ENCODE measurements around the gene MT1F. TPM values are rescaled to one million over a fixed set of nuclear protein-coding genes. Genes with fewer than 3 reads are reported as not detected.
A peak's percentile ranks its signal among the peaks of the same experiment; 100 is the strongest.

The MT1F gene
- total and polyA plus RNA-seq, 9 of the 15 experiments (the other 6 are each of a cell fraction or from before 2014, with no cell fraction given): 0.18 to 0.68 (median 0.29) TPM; not detected in 5

DNA sequence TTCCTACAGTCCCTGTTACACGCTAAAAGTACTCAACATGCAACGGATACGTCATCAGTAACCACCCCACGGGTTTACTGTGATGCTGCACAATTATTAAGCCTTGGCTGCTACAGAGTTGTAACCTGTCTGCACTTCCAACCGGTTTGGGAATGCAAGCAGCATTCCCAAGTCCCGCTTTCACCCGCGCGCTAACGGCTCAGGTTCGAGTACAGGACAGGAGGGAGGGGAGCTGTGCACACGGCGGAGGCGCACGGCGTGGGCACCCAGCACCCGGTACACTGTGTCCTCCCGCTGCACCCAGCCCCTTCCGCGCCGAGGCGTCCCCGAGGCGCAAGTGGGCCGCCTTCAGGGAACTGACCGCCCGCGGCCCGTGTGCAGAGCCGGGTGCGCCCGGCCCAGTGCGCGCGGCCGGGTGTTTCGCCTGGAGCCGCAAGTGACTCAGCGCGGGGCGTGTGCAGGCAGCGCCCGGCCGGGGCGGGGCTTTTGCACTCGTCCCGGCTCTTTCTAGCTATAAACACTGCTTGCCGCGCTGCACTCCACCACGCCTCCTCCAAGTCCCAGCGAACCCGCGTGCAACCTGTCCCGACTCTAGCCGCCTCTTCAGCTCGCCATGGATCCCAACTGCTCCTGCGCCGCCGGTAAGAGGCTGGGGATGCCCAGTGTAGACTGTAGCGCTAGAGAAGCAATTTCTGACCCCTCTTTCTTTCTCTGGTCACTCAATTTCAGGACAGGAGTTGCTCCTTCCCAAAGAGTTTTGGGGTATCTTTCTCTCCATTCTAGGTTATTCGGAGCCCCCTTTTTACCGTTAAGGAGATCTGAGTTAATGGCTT lies 49.5 kb upstream of the MT1F start, which contains the start of gene MT2A (continued):
- TF ChIP-seq, protein P1, sequence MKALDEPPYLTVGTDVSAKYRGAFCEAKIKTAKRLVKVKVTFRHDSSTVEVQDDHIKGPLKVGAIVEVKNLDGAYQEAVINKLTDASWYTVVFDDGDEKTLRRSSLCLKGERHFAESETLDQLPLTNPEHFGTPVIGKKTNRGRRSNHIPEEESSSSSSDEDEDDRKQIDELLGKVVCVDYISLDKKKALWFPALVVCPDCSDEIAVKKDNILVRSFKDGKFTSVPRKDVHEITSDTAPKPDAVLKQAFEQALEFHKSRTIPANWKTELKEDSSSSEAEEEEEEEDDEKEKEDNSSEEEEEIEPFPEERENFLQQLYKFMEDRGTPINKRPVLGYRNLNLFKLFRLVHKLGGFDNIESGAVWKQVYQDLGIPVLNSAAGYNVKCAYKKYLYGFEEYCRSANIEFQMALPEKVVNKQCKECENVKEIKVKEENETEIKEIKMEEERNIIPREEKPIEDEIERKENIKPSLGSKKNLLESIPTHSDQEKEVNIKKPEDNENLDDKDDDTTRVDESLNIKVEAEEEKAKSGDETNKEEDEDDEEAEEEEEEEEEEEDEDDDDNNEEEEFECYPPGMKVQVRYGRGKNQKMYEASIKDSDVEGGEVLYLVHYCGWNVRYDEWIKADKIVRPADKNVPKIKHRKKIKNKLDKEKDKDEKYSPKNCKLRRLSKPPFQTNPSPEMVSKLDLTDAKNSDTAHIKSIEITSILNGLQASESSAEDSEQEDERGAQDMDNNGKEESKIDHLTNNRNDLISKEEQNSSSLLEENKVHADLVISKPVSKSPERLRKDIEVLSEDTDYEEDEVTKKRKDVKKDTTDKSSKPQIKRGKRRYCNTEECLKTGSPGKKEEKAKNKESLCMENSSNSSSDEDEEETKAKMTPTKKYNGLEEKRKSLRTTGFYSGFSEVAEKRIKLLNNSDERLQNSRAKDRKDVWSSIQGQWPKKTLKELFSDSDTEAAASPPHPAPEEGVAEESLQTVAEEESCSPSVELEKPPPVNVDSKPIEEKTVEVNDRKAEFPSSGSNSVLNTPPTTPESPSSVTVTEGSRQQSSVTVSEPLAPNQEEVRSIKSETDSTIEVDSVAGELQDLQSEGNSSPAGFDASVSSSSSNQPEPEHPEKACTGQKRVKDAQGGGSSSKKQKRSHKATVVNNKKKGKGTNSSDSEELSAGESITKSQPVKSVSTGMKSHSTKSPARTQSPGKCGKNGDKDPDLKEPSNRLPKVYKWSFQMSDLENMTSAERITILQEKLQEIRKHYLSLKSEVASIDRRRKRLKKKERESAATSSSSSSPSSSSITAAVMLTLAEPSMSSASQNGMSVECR (CRISPR knock-in tag; IDR thresholded peaks at IDR 0.05): no peak
- TF ChIP-seq ZEB2 (IDR thresholded peaks at IDR 0.05) (no peak), DIDO1 (tag; IDR thresholded peaks at IDR 0.05; ENCODE audit: low read depth) (no peak), ETS2 (tag; IDR thresholded peaks at IDR 0.05; ENCODE audit: borderline replicate concordance, poor library complexity, severe bottlenecking) (no peak), NELFE (IDR thresholded peaks at IDR 0.05; ENCODE audit: insufficient read depth, insufficient read length) (no peak), ATF4 (CRISPR knock-in tag; IDR thresholded peaks at IDR 0.05) (no peak; the same call in 1 of the 2 replicates), ZNF764 (CRISPR knock-in tag; IDR thresholded peaks at IDR 0.05; ENCODE audit: low read depth) (no peak), PCBP1 (IDR thresholded peaks at IDR 0.05; ENCODE audit: low read depth, low read length, poor library complexity, severe bottlenecking) (no peak), CREBBP (IDR thresholded peaks at IDR 0.05; ENCODE audit: low read depth, low read length) (no peak), HMGN3 (IDR thresholded peaks at IDR 0.05; ENCODE audit: borderline replicate concordance, extremely low read depth, insufficient read length, low read depth, low read length) (peak; percentile 94)
- TF ChIP-seq, protein P2, sequence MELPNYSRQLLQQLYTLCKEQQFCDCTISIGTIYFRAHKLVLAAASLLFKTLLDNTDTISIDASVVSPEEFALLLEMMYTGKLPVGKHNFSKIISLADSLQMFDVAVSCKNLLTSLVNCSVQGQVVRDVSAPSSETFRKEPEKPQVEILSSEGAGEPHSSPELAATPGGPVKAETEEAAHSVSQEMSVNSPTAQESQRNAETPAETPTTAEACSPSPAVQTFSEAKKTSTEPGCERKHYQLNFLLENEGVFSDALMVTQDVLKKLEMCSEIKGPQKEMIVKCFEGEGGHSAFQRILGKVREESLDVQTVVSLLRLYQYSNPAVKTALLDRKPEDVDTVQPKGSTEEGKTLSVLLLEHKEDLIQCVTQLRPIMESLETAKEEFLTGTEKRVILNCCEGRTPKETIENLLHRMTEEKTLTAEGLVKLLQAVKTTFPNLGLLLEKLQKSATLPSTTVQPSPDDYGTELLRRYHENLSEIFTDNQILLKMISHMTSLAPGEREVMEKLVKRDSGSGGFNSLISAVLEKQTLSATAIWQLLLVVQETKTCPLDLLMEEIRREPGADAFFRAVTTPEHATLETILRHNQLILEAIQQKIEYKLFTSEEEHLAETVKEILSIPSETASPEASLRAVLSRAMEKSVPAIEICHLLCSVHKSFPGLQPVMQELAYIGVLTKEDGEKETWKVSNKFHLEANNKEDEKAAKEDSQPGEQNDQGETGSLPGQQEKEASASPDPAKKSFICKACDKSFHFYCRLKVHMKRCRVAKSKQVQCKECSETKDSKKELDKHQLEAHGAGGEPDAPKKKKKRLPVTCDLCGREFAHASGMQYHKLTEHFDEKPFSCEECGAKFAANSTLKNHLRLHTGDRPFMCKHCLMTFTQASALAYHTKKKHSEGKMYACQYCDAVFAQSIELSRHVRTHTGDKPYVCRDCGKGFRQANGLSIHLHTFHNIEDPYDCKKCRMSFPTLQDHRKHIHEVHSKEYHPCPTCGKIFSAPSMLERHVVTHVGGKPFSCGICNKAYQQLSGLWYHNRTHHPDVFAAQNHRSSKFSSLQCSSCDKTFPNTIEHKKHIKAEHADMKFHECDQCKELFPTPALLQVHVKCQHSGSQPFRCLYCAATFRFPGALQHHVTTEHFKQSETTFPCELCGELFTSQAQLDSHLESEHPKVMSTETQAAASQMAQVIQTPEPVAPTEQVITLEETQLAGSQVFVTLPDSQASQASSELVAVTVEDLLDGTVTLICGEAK (IDR thresholded peaks at IDR 0.05): peak; percentile 45; the same call in 1 of the 2 replicates
- TF ChIP-seq, protein P2 (CRISPR knock-in tag; IDR thresholded peaks at IDR 0.05): no peak
